GM21367 (cell line): Measurements from ENCODE around the gene SLFNL1.

Experiments
- ATAC-seq: cut with Tn5 transposase; IDR thresholded peaks from one replicate; pipeline ENCODE4 v1.9.1; 2021; ENCODE audit not compliant: unreplicated experiment

SLFNL1 gene

GRCh38 chr1:40966417-40966816 is 55.1 kb downstream of the SLFNL1 start:
- ATAC-seq: no peak
